ENCODE results near the gene UBE2G2. TPM values are rescaled to one million over a fixed set of nuclear protein-coding genes. Genes with fewer than 3 reads are reported as not detected.

UBE2G2 gene
- total RNA-seq, 2 experiments from 2014 or later = 87.6 to 96.0 TPM

- Mint-ChIP-seq H3K36me3 (peaks cover 20% of the 10 kb centered on the region), H3K27ac (no peak overlapping the region)
- DNase-seq = no peak
These were observed 22.6 kb downstream of the UBE2G2 start for GRCh38 chr21:44778983-44779382.

DNA sequence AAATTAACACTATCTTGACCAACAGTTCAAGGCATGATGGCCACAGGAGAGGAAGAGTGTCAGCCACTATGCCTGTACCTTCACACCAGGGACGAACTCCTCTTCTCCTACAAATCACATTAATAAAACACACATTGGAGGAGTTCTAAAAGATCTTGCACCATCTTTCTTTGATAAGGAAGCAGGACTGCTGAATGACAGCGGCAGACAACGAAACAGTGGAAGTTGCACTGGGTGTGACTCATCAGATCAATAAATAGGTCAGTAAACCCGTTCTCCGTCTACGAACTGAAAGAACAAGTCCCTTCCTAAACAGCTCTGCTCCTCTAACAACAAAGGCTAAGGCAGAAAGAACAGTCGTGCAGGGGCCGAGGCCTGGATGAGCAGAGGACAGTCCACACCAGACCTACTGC, 23.1 kb downstream of the UBE2G2 start:
- H3K27ac Mint-ChIP-seq = no peak overlapping the region

More at GRCh38 chr21:44778983-44779382, 22.6 kb downstream of the UBE2G2 start:
- Mint-ChIP-seq H3K27me3 (no peaks in the 10 kb centered on the region), H3K4me1 (ENCODE audit: low read depth) (peaks cover 20% of the 10 kb centered on the region), H3K9me3 (no peaks in the 10 kb centered on the region), H3K4me3 (no peak overlapping the region)
- POLR2A ChIA-PET = interaction anchor here (0.6 kb wide), 1 partner anchor 18 kb away, joined by 5 read pairs; no protein-coding TSS in a partner anchor
- intact Hi-C loops (cut with micrococcal nuclease) = no loop called here
- CTCF ChIA-PET = interaction anchor here (0.9 kb wide), 1 partner anchor 15 kb away, joined by 5 read pairs; no protein-coding TSS in a partner anchor

DNA sequence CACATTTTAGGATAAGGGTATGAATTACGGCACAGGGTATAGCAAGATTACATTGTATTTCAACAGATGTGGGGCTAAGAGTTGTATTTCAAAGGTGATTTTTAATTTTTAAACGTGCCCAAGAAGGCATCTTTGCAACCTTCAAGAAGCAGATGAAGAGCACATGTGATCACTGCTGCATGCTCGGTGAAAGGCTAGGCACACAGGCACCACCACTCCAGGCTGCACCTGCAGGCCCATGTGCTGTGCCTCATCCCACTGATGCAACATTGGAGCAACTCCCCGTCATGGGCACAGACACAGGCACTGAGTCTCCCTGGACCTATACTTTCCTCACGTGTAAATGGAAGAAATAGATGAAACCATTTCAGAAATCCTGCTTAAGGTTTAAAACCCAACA, 23.5 kb downstream of the UBE2G2 start:
- no peaks in the 10 kb centered on the region for H3K9me3 Mint-ChIP-seq
- no peaks in the 10 kb centered on the region for H3K27me3 Mint-ChIP-seq
- no peak for DNase-seq
- peaks cover 16% of the 10 kb centered on the region for H3K4me1 Mint-ChIP-seq (ENCODE audit: low read depth)
- peaks cover 24% of the 10 kb centered on the region for H3K36me3 Mint-ChIP-seq
- H3K27ac Mint-ChIP-seq = no peak overlapping the region
- CTCF ChIA-PET = no interaction called here
- no peak overlapping the region for H3K4me3 Mint-ChIP-seq
- intact Hi-C loops (cut with micrococcal nuclease) = no loop called here
- POLR2A ChIA-PET = no interaction called here

More for the DNA sequence above, 23.1 kb downstream of the UBE2G2 start:
- no peak overlapping the region for H3K4me3 Mint-ChIP-seq
- POLR2A ChIA-PET = interaction anchor here (0.6 kb wide), 1 partner anchor 18 kb away, joined by 5 read pairs; no protein-coding TSS in a partner anchor
- no peaks in the 10 kb centered on the region for H3K9me3 Mint-ChIP-seq
- H3K36me3 Mint-ChIP-seq = peaks cover 20% of the 10 kb centered on the region
- H3K4me1 Mint-ChIP-seq (ENCODE audit: low read depth) = peaks cover 20% of the 10 kb centered on the region
- CTCF ChIA-PET = no interaction called here
- H3K27me3 Mint-ChIP-seq = no peaks in the 10 kb centered on the region
- intact Hi-C loops (cut with micrococcal nuclease) = no loop called here
- DNase-seq = no peak

DNA sequence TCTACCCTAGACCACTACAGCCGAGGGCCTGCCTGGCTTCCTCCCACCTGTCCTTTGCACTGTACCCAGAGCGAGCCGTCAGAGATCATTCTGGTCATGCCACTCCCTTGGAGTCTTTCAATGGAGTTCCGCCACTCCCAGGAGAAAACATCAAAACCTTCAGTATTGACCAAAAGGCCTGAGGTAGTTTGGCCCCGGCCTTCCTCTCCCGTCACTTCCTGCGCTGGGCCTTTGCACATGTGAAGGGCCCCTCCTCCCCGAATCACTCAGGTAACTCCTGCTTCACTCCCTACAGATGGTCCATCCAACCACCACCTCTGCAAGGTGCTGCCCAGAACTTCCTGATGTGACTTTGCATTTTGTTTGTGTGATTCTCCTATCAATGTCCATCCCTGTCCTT, 26.6 kb downstream of the UBE2G2 start:
- POLR2A ChIA-PET = no interaction called here

GRCh38 chr21:44773291-44773932, 28.2 kb downstream of the UBE2G2 start:
- no peak for DNase-seq
- ChIA-PET POLR2A (no interaction called here), CTCF (interaction anchor here (0.9 to 1.2 kb wide), 4 partner anchors 20 to 263 kb away, joined by 3 to 4 read pairs (median 4); no protein-coding TSS in a partner anchor)
- Mint-ChIP-seq H3K4me1 (ENCODE audit: low read depth) (peaks cover 2% of the 10 kb centered on the region), H3K9me3 (no peaks in the 10 kb centered on the region), H3K27me3 (no peaks in the 10 kb centered on the region), H3K36me3 (peaks cover 44% of the 10 kb centered on the region), H3K4me3 (no peak overlapping the region), H3K27ac (no peak overlapping the region)
- intact Hi-C loops (cut with micrococcal nuclease) = no loop called here

More for the DNA sequence above, 26.6 kb downstream of the UBE2G2 start:
- Mint-ChIP-seq H3K9me3 (no peaks in the 10 kb centered on the region), H3K4me3 (no peak overlapping the region), H3K36me3 (peaks cover 39% of the 10 kb centered on the region), H3K27me3 (no peaks in the 10 kb centered on the region), H3K4me1 (ENCODE audit: low read depth) (peaks cover 5% of the 10 kb centered on the region), H3K27ac (no peak overlapping the region)
- DNase-seq = no peak
- CTCF ChIA-PET = interaction anchor here (1.4 kb wide), 1 partner anchor 264 kb away, joined by 4 read pairs; no protein-coding TSS in a partner anchor
- intact Hi-C loops (cut with micrococcal nuclease) = no loop called here

- H3K27ac Mint-ChIP-seq = no peak overlapping the region
These were observed 29.6 kb downstream of the UBE2G2 start for GRCh38 chr21:44771896-44772525.

GRCh38 chr21:44767834-44768831, 33.5 kb downstream of the UBE2G2 start:
- no peak for DNase-seq
- no peak overlapping the region for H3K4me3 Mint-ChIP-seq
- no peaks in the 10 kb centered on the region for H3K9me3 Mint-ChIP-seq
- no peak overlapping the region for H3K27ac Mint-ChIP-seq
- ChIA-PET POLR2A (no interaction called here), CTCF (no interaction called here)
- H3K4me1 Mint-ChIP-seq (ENCODE audit: low read depth) = peaks cover 17% of the 10 kb centered on the region
- peaks cover 27% of the 10 kb centered on the region for H3K36me3 Mint-ChIP-seq
- intact Hi-C loops (cut with micrococcal nuclease) = no loop called here
- no peaks in the 10 kb centered on the region for H3K27me3 Mint-ChIP-seq

More at GRCh38 chr21:44771896-44772525, 29.6 kb downstream of the UBE2G2 start:
- no peak for DNase-seq
- Mint-ChIP-seq H3K4me1 (ENCODE audit: low read depth) (no peaks in the 10 kb centered on the region), H3K9me3 (no peaks in the 10 kb centered on the region), H3K27me3 (no peaks in the 10 kb centered on the region), H3K36me3 (peaks cover 45% of the 10 kb centered on the region), H3K4me3 (no peak overlapping the region)
- intact Hi-C loops (cut with micrococcal nuclease) = no loop called here
- POLR2A ChIA-PET = no interaction called here
- CTCF ChIA-PET = interaction anchor here (1.2 to 1.5 kb wide), 2 partner anchors 21 to 261 kb away, joined by 4 to 5 read pairs; no protein-coding TSS in a partner anchor

DNA sequence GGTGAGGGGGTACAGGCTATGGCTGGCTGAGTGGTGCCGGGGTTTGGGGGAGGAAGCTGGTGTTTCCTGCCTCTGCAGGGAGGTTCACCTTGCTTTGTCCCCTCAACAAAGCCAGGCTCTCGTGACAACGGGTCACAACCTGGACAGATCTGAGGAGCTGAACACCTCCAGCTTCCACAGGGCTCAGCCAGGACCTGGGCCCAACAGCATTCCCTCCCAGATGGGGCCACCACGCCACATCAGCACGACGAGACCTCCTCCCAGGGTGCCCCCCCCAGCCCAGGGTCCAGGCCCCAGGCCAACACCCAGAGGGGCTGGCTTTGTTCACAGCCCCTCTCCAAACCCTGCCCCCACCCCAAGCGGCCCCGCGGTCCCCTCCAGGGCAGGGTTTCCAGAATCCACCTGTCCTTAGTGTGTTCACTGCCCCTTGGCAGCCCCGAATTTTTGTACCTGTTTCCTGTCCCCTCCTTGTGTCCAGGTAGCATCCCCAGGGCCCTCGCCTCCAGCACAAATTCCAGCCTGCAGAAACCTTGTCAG, 34.7 kb downstream of the UBE2G2 start:
- no peak for DNase-seq
- Mint-ChIP-seq H3K36me3 (peaks cover 17% of the 10 kb centered on the region), H3K27me3 (no peaks in the 10 kb centered on the region), H3K4me3 (no peak overlapping the region), H3K4me1 (ENCODE audit: low read depth) (peaks cover 17% of the 10 kb centered on the region), H3K27ac (no peak overlapping the region), H3K9me3 (no peaks in the 10 kb centered on the region)
- CTCF ChIA-PET = interaction anchor here (1.5 kb wide), 1 partner anchor 167 kb away, joined by 3 read pairs; no protein-coding TSS in a partner anchor
- POLR2A ChIA-PET = no interaction called here
- intact Hi-C loops (cut with micrococcal nuclease) = no loop called here

DNA sequence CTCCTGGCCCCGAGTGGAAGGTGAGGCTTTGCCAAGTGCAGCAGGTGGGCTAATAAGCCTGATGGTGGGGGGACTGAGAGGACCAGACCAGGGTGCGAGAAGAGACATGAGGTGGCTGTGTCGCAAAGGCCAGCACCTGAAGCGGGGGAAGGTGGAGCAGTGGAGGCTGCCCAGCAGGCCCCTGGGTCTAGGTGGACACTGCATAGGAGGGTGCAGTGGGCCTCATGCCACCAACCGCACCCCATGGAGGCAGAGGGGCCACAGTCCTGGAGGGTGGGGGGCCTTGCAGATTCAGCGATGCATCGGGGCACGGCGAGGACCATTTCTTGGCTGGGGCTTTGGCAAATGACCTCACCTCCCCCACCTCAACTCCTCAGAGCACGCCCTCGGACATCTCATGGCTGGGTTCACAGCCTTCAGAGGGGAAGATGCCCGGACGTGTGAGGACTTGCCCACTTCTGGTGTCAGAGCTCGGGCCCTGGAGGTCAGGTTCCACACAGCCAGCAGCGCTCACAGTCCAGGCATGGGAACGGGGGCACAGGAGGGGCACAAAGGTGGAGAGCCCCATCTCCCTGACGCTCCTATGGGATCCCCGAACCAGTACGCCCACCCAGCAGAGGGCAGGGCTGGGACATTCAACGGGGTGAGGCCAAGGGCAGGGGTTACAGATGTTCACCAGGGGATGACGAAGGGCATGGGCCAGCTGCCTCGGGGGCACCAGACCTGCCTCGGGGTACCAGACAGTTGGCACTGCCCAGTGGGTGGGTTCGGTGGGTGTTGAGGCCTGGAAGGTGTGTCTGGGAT, 35.4 kb downstream of the UBE2G2 start:
- H3K27ac Mint-ChIP-seq = peak overlapping the region; percentile 65
- CTCF ChIA-PET = interaction anchor here (1.5 to 1.8 kb wide), 2 partner anchors 27 to 168 kb away, joined by 3 to 5 read pairs; no protein-coding TSS in a partner anchor
- H3K36me3 Mint-ChIP-seq = peaks cover 15% of the 10 kb centered on the region
- POLR2A ChIA-PET = no interaction called here
- H3K4me3 Mint-ChIP-seq = no peak overlapping the region
- intact Hi-C loops (cut with micrococcal nuclease) = no loop called here
- H3K27me3 Mint-ChIP-seq = no peaks in the 10 kb centered on the region
- peaks cover 17% of the 10 kb centered on the region for H3K4me1 Mint-ChIP-seq (ENCODE audit: low read depth)
- no peak for DNase-seq
- no peaks in the 10 kb centered on the region for H3K9me3 Mint-ChIP-seq

DNA sequence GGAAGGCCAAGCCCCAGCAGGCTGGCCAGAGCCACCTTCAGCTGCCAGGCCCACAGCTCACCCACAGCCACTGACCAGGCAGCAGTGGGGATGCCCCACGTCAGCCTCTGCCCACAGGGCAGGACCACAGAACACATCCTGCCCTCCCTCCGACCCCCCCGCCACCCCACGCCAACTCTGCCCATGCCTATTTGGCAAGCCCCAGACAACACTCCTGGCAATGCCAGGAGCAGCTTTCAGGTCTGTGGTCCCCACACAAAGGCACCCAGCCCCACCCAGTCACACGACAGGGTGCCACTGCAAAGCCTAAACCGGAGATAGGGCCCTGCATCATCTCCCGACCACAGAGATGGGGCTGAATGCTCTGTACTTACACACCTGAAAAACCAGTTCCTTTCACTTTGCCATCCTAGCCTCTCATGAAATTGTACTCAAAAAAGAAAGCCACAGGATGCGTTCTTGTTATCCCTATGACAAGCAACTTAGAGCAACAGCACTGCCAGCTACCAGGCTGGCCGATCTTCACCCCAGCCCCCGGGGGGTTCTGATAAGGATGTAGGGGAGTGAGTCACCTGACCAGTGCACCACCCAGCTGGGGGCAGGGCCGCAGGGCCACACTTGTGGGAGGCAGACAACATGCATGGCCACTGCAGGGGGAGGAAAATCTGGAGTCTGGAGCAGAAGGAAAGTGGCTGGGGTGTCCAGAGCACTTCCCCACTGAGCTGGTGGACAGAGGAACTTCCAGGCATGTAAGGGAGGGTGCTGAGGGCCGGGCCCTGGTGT, 36.2 kb downstream of the UBE2G2 start:
- POLR2A ChIA-PET = no interaction called here

More for the DNA sequence above, 36.2 kb downstream of the UBE2G2 start:
- intact Hi-C loops (cut with micrococcal nuclease) = no loop called here
- DNase-seq = peak; percentile 50
- H3K27me3 Mint-ChIP-seq = no peaks in the 10 kb centered on the region
- peaks cover 9% of the 10 kb centered on the region for H3K36me3 Mint-ChIP-seq
- H3K27ac Mint-ChIP-seq = peak overlapping the region; percentile 65
- CTCF ChIA-PET = interaction anchor here (1.5 to 1.8 kb wide), 2 partner anchors 28 to 169 kb away, joined by 3 to 5 read pairs; no protein-coding TSS in a partner anchor
- H3K9me3 Mint-ChIP-seq = no peaks in the 10 kb centered on the region
- peaks cover 17% of the 10 kb centered on the region for H3K4me1 Mint-ChIP-seq (ENCODE audit: low read depth)
- peak overlapping the region; percentile 26 for H3K4me3 Mint-ChIP-seq
